CD4-positive, alpha-beta T cell treated with Interleukin-2 at 100 ng/mL for 4 hours (primary cell): ENCODE measurements around the gene TMEM267.
"Not testable (repeated sequence)": the region's sequence is repeated elsewhere in the genome, so short reads cannot be mapped to it uniquely, and the experiment has no call there.

Experiments
- DNase-seq: peaks from one replicate; pipeline ENCODE4 v3.0.0-alpha.2; 2020; ENCODE audit warnings: low spot score

The TMEM267 gene

GRCh38 chr5:43456556-43456955, 27.1 kb downstream of the TMEM267 start:
- no peak for DNase-seq

GRCh38 chr5:43441575-43441974, 42.1 kb downstream of the TMEM267 start:
- DNase-seq, result not testable (repeated sequence)

GRCh38 chr5:43437062-43437660, 46.5 kb downstream of the TMEM267 start:
- DNase-seq, result no peak

DNA sequence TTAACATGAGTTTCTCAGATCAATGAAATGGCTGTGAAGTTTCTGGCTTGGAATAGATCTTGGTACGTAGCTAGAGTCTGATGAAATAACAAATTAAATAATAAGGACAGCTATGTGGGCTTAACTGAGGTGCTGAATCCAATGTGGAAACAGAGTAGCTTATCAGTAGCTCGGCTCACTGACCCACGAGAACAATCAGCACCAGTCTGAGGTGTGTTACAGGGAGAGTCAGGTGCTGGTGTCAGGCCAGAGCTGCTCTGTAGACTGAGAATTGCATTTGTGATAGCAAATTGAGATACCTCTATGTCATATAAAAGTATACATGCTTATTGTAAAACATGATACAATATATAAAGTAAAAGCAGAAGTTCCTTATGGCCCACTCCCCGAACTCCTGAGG, 50.3 kb downstream of the TMEM267 start:
- DNase-seq, result no peak

DNA sequence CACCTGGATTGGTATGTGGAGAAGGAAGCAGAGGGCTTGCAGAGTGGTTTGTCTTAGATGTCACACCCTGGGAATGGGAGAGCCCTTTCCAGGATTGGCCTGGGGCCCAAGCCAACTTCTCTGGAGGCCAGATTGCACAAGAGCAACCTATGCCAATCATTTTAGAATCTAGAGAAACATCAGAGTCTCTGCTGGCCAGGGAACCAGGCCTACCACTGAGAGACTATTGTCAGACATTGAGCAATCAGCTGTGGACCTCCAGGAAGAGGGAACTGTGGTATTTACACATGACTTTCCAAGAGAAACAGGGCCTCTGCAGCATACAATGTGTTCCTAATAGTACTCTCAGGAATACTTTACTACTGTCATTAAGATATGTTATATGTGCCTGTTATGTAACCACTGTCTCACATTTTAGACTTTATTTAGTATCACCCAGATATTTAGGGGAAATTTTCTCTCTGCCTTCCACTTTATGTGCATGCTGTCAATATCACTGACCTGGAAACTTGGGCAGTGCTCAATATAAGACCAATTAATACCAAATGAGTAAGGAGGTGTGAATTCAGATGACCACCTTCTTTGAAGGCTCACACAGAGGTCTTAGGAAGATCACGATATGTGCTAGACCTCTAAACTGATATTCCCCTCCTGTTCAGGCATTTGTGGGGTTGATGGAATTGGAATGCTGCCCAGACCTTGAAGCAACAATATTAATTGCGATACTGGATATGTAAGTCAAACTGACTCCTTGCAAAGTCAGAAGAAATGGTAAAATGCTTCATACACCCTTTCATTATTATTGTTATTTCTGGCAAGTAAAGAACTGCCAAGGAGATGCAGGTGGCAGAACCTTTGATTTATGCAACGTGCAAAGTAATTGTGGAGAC, 50.9 kb downstream of the TMEM267 start:
- DNase-seq, result no peak

- no peak for DNase-seq
Observed at GRCh38 chr5:43429706-43430105, 54.0 kb downstream of the TMEM267 start.

DNA sequence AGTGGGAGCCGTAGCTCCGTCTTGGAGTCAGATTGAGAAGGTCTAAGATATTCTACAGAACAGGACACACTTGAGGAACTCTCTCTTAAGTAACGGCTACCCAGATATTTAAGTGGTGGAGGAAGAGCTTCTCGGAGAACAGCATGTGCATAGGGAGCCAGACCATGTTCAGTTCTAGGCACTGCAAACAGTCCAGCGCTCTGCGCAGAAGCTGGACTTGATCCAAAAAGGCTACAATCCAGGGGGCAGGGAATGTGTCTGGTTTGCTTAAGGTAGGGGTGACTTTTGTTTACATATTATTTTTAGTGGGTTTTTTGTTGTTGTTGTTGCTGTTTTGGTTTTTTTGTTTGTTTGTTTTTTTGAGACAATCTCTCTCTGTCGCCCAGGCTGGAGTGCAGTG, 54.6 kb downstream of the TMEM267 start:
- DNase-seq, result no peak

DNA sequence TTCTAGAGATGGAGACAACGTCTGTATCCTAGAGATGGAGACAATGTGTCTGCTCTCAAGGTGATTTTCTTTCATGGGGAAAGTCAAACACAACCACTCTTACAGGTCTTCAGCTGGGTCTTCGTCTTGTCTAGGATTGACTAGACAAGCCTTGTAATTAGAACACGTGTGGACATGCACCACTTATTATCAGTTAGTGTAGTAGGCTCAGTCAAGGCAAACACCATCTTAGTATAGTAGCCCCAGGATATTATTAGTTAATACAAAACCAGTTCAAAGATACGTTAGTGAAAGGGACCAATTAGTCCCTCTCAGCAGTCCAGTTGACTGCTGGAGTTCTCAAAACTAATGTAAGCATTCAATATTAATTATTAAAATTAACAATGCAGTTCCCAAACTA, 56.4 kb downstream of the TMEM267 start:
- no peak for DNase-seq

DNA sequence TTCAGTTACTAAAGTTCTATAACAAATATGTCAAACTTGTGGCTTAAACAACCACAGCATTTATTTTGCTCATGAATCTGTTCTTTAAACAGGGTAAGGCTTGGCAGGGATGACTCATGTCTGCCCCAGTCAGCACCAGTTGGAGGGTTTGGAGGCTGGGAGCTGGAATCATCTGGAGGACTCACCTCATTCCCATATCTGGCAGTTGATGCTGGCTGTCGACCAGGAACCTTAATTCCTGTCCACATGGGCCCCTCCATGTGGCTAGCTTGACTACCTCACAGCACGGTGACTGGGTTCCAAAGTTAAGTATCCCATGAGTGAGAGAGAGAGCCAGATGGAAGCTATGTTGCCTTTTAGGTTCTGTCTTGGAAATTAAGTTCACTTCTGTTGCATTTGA, 57.7 kb downstream of the TMEM267 start:
- no peak for DNase-seq

DNA sequence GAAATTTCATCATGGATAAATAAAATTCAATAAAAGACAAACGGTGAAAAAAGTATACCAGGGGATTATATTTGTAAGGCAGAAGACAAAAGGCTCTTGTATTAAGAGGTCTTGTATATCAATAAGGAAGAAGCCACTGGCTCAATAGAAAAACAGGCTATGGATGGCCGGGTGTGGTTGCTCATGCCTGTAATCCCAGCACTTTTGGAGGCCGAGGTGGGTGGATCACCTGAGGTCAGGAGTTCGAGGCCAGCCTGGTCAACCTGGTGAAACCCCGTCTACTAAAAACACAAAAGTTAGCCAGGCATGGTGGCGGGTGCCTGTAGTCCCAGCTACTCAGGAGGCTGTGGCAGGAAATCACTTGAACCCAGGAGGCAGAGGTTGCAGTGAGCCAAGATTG, 60.6 kb downstream of the TMEM267 start:
- DNase-seq, result not testable (repeated sequence)

DNA sequence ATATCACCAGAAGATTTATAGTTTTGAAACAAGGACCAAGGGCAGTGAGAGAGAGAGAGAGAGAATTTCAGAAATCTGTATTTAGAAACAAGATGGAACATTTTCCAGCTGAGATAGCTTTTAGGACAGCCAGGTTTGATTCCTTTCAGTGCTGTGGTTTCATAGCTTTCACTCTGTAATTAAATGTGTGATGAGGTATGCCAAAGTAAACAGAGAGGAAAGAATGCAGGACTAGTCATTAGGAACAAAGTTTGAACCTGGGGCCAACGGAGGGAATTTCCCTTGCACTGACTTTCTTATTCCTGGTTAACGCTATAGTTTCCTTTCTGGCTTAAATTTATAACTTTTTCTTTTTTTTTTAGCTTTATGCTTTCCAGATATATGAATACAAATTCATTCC, 61.5 kb downstream of the TMEM267 start:
- no peak for DNase-seq

- no peak for DNase-seq
Observed at GRCh38 chr5:43421450-43422133, 62.1 kb downstream of the TMEM267 start.

DNA sequence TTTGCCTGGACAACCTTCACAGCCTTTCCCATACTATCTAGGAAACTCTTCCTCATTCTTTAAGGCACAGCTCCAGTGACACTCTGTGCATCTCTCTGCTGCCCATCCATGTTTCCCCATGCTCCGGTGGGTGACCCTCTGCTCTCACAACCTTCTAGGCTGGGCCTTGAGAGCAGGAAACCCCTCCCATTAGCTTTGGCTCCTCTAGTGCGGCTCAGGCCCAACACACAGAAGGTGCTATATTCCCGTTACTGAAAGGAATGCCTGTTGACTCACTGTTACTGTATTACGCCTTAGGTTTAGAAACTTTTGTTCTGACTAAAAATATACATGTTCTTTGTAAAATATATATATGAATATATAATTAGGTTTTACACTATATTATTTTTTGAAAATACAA, 63.4 kb downstream of the TMEM267 start:
- no peak for DNase-seq

DNA sequence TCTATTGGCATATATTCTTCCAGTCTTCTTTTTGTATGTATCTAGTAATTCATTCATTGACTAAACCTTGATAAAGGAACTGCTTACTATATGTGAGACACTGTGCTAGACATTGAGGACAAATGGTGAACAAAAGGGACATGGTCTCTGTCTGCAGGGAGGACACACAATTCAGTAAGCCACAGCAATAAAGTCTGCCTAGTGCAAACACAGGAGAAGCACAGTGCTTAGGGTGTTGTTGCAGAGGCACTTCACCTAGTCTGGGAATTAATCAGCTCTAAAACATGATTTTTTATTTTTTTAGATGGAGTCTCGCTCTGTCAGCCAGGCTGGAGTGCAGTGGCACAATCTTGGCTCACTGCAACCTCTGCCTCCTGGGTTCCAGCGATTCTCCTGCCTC, 65.1 kb downstream of the TMEM267 start:
- no peak for DNase-seq

DNA sequence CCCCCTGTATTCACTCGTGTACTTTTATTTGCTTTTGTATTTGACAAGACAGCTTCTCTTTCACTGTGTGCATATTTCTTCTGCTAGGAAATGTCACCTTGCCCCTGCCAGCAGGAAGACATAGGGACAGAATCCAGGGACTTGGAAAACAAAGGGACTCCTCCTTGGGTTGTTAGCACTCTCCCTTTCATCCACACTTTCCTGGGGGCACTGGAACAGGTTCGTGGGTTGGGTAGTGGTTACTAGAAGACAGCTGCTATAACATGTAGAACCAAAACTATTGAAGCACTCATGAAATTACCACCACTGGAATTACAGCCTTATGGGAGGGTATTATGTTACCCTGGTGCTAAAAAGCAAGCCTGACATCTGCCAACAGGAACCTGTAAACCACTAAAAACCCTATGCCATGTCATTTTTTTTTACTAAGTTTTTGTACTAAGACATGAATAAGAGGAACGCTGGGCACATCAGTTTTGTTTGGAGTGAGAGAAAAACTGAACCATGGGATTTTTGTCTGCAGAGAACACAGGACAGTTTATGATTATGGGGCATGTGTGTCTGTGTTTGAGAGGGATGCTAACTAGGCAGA, 66.8 kb downstream of the TMEM267 start:
- DNase-seq, result no peak

- no peak for DNase-seq
Observed at GRCh38 chr5:43415935-43416802, 67.5 kb downstream of the TMEM267 start.

- DNase-seq, result no peak
Observed at GRCh38 chr5:43413966-43414365, 69.7 kb downstream of the TMEM267 start.

- DNase-seq, result no peak
Observed at GRCh38 chr5:43412644-43413043, 71.0 kb downstream of the TMEM267 start.

GRCh38 chr5:43412156-43412555, 71.5 kb downstream of the TMEM267 start, which contains the start of gene CCL28:
Gene CCL28 (minus strand): TSS chr5:43412391. CDS start chr5:43412316, 75 bp downstream.
- DNase-seq, result no peak

DNA sequence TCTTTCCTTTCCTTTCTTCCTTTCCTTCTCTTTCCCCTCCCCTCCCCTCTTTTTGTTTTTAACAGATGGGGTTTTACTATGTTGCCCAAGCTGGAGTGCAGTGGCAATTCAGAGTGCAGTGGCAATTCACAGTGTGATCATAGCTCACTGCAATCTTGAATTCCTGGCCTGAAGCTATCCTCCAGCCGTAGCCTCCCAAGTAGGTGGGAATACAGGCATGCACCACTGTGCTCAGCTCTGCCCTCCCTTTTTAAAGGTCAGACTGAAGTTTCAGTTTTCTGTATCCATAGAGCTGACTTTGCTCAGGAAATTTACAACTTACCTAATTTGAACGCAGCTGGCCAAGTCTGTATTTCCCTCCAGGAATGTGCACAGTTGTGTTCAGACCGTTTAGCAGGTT, 72.2 kb downstream of the TMEM267 start:
- no peak for DNase-seq

GRCh38 chr5:43410414-43410813, 73.3 kb downstream of the TMEM267 start:
- DNase-seq, result no peak
